ENCODE data around the gene UXT.
"Not testable (repeated sequence)": the region's sequence is repeated elsewhere in the genome, so short reads cannot be mapped to it uniquely, and the experiment has no call there.

UXT gene

DNA sequence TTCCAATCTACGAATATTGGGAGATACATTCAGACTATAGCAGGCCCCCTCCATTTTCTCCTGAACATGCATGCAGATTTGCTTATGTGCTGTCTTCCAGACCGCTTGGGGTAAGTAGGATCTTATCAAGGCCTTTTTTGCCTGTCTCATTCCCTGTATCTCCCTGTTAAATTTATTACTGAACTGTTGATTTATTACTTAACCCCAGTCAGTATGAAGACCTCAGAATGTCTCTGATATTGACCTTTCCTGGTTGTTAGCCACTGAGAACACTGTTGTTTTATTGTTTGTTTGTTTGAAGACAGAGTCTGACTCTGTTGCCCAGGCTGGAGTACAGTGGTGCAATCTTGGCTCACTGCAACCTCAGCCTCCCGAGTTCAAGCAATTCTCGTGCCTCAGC, 6.8 kb upstream of the UXT start:
- H3K4me3 ChIP-seq (ENCODE audit: low read depth, low read length); CTCF ChIA-PET; POLR2A ChIA-PET; H3K9me3 ChIP-seq (ENCODE audit: control insufficient read depth, insufficient read depth, low read depth, low read length); H3K36me3 ChIP-seq (ENCODE audit: control insufficient read depth in 2 of 2, insufficient read depth in 1 of 2, low read length in 2 of 2); H3K27ac ChIP-seq (ENCODE audit: extremely low read depth, low read depth, low read length); H3K4me1 ChIP-seq (ENCODE audit: control insufficient read depth, insufficient read depth, low read length): not testable (repeated sequence)

DNA sequence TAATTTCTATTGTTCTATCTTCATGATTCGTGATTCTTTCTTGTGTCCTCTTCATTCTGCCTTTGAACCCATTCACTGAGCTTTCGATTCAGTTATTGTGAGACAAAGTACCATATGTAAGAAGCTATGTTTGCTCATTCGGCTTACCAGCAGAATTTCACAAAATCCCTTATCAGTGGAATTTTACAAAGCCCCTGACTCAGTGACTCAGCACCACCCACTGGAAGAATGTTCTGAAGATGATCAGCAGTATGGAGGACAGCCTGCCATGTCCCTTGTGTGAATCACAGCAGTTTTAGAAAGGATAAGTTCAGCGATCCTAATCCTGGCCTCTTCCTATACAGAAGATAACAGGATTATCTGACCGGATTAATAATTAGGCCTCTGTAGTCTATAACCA, 5.8 kb upstream of the UXT start:
- ChIA-PET CTCF (no interaction called here), POLR2A (no interaction called here)
- TF ChIP-seq, protein P1, sequence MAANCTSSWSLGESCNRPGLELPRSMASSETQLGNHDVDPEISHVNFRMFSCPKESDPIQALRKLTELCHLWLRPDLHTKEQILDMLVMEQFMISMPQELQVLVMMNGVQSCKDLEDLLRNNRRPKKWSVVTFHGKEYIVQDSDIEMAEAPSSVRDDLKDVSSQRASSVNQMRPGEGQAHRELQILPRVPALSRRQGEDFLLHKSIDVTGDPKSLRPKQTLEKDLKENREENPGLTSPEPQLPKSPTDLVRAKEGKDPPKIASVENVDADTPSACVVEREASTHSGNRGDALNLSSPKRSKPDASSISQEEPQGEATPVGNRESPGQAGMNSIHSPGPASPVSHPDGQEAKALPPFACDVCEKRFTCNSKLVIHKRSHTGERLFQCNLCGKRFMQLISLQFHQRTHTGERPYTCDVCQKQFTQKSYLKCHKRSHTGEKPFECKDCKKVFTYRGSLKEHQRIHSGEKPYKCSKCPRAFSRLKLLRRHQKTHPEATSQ (tag by site-specific recombination; IDR thresholded peaks at IDR 0.05) = no peak
- TF ChIP-seq, protein P2, sequence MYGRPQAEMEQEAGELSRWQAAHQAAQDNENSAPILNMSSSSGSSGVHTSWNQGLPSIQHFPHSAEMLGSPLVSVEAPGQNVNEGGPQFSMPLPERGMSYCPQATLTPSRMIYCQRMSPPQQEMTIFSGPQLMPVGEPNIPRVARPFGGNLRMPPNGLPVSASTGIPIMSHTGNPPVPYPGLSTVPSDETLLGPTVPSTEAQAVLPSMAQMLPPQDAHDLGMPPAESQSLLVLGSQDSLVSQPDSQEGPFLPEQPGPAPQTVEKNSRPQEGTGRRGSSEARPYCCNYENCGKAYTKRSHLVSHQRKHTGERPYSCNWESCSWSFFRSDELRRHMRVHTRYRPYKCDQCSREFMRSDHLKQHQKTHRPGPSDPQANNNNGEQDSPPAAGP (tag by site-specific recombination; IDR thresholded peaks at IDR 0.05) = no peak
- TF ChIP-seq ZNF202 (tag by site-specific recombination; IDR thresholded peaks at IDR 0.05; ENCODE audit: borderline replicate concordance) = no peak
- no peak for TF ChIP-seq ZNF629 (tag by site-specific recombination; IDR thresholded peaks at IDR 0.05)
- TF ChIP-seq, protein P3, sequence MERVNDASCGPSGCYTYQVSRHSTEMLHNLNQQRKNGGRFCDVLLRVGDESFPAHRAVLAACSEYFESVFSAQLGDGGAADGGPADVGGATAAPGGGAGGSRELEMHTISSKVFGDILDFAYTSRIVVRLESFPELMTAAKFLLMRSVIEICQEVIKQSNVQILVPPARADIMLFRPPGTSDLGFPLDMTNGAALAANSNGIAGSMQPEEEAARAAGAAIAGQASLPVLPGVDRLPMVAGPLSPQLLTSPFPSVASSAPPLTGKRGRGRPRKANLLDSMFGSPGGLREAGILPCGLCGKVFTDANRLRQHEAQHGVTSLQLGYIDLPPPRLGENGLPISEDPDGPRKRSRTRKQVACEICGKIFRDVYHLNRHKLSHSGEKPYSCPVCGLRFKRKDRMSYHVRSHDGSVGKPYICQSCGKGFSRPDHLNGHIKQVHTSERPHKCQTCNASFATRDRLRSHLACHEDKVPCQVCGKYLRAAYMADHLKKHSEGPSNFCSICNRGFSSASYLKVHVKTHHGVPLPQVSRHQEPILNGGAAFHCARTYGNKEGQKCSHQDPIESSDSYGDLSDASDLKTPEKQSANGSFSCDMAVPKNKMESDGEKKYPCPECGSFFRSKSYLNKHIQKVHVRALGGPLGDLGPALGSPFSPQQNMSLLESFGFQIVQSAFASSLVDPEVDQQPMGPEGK (tag by site-specific recombination; IDR thresholded peaks at IDR 0.05) = no peak
- no peak for TF ChIP-seq ZNF621 (tag by site-specific recombination; IDR thresholded peaks at IDR 0.05)
- TF ChIP-seq ZNF549 (tag by site-specific recombination; IDR thresholded peaks at IDR 0.05) = no peak
- TF ChIP-seq, protein P4, sequence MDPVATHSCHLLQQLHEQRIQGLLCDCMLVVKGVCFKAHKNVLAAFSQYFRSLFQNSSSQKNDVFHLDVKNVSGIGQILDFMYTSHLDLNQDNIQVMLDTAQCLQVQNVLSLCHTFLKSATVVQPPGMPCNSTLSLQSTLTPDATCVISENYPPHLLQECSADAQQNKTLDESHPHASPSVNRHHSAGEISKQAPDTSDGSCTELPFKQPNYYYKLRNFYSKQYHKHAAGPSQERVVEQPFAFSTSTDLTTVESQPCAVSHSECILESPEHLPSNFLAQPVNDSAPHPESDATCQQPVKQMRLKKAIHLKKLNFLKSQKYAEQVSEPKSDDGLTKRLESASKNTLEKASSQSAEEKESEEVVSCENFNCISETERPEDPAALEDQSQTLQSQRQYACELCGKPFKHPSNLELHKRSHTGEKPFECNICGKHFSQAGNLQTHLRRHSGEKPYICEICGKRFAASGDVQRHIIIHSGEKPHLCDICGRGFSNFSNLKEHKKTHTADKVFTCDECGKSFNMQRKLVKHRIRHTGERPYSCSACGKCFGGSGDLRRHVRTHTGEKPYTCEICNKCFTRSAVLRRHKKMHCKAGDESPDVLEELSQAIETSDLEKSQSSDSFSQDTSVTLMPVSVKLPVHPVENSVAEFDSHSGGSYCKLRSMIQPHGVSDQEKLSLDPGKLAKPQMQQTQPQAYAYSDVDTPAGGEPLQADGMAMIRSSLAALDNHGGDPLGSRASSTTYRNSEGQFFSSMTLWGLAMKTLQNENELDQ (tag by site-specific recombination; IDR thresholded peaks at IDR 0.05; ENCODE audit: low read depth) = no peak
- no peak for TF ChIP-seq ZNF19 (tag by site-specific recombination; IDR thresholded peaks at IDR 0.05; ENCODE audit: low read depth)
- TF ChIP-seq SALL2 (tag by site-specific recombination; IDR thresholded peaks at IDR 0.05; ENCODE audit: borderline replicate concordance) = no peak
- no peak for TF ChIP-seq TRIM28 (IDR thresholded peaks at IDR 0.05; ENCODE audit: borderline replicate concordance, low read length)
- TF ChIP-seq ZSCAN23 (tag by site-specific recombination; IDR thresholded peaks at IDR 0.05) = no peak
- no peak for TF ChIP-seq HOXD13 (CRISPR knock-in tag; IDR thresholded peaks at IDR 0.05; ENCODE audit: borderline replicate concordance)
- no peak for TF ChIP-seq MEIS1 (CRISPR knock-in tag; IDR thresholded peaks at IDR 0.05; ENCODE audit: borderline replicate concordance)
- no peak for TF ChIP-seq ZNF354C (tag by site-specific recombination; IDR thresholded peaks at IDR 0.05; ENCODE audit: borderline replicate concordance, low read depth)
- TF ChIP-seq ZNF223 (tag by site-specific recombination; IDR thresholded peaks at IDR 0.05) = no peak
- TF ChIP-seq, protein P5, sequence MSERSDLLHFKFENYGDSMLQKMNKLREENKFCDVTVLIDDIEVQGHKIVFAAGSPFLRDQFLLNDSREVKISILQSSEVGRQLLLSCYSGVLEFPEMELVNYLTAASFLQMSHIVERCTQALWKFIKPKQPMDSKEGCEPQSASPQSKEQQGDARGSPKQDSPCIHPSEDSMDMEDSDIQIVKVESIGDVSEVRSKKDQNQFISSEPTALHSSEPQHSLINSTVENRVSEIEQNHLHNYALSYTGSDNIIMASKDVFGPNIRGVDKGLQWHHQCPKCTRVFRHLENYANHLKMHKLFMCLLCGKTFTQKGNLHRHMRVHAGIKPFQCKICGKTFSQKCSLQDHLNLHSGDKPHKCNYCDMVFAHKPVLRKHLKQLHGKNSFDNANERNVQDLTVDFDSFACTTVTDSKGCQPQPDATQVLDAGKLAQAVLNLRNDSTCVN (tag by site-specific recombination; optimal IDR thresholded peaks at IDR 0.05) = no peak
- TF ChIP-seq ZNF23 (tag by site-specific recombination; IDR thresholded peaks at IDR 0.05; ENCODE audit: borderline replicate concordance) = no peak
- Histone ChIP-seq H3K4me1 (ENCODE audit: control insufficient read depth, insufficient read depth, low read length) (no peaks in the 10 kb centered on the region), H3K4me3 (ENCODE audit: low read depth, low read length) (no peak overlapping the region), H3K9me3 (ENCODE audit: control insufficient read depth, insufficient read depth, low read depth, low read length) (no peaks in the 10 kb centered on the region), H3K36me3 (ENCODE audit: control insufficient read depth in 2 of 2, insufficient read depth in 1 of 2, low read length in 2 of 2) (no peaks in the 10 kb centered on the region), H3K27ac (ENCODE audit: extremely low read depth, low read depth, low read length) (no peak overlapping the region)
